Stimulated activated CD8-positive, alpha-beta memory T cell treated with anti-CD3 and anti-CD28 coated beads, Interleukin-2, amount 100 ng/mL, for 1 hour (primary cell): ENCODE data around the gene ANKS1B.
"Not testable (repeated sequence)": the region's sequence is repeated elsewhere in the genome, so short reads cannot be mapped to it uniquely, and the experiment has no call there.

Experiments used
- DNase-seq, 2 donors: peaks; one replicate each; pipeline ENCODE4 v3.0.0-alpha.2; 2020; ENCODE audit warnings: low read depth in 2 of 2

Gene ANKS1B

DNA sequence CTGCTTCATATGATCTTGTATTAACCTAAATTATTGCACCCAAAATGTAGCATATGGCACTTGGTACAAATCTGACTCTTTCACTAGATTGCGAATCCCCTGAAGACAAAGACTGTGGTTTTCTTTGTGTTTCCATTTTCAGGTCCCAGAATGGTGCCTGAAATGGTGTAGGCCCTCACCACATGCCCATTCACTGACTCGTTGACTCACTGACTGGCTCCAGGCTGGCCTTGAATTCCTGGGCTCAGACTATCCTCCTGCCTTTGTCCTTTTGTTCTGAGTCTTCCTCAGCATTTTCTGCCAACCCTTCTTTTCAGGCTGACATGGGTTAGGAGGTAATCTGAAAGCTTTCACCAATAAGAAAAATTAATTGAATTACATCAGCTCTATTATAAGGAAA is 705.8 kb downstream of the ANKS1B start:
- DNase-seq: no peak

- DNase-seq: no peak
Observed at GRCh38 chr12:99277591-99278379, 707.0 kb downstream of the ANKS1B start.

DNA sequence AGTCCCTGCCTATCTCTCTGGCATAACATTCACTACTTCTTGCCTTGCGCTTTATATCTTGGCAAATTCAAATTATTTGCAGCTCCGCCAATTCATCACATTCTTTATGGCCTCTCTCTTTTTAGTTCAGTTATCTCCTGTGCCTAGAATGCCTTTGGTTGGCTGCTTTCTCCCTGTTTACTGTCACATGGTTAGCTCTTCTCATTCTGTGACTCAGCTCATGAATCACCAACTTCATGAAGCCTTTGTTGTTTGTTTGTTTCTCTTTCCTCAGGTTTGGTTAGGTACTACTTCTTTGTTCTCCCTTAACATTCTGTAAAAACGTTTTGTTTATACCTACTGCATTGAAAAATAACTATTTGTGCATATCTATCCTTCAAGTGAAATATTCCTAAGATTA is 713.7 kb downstream of the ANKS1B start:
- DNase-seq: no peak

DNA sequence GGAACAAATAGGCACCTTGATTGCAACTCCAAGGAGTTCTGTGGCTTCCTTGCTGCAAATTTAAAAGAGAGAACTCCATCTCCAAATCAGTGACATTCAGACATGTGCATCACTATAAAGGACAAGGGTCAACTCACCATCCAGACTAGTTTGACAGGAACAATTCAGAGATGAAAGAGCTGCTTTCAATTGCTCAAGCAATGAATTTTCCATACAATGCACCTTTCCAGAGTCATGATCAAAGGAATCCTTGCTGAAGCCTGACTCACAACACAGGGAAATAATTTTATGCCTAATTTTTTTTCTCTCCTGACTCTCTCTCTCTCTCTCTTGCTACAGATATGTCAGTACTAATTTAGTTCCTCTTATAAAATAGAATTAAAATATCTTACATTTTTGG is 717.7 kb downstream of the ANKS1B start:
- no peak for DNase-seq

DNA sequence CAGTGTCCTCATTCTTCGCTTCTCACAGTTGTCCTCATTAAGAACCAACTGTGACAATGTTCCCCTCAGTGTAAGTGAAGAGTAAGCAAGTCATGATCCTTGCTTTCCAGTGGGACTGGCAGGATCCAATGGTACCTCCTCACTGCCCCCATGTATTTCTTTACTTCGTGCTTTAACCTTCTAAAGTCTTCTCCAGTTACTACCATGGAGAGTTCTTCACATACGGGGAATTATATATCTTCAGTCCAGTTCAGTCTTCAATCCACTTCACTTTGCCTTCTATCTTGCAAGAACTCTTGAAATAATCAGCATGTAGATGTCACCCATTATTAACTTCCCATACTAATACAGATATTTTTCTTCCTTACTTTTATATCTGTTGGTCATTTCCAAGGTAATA is 719.1 kb downstream of the ANKS1B start:
- no peak for DNase-seq

DNA sequence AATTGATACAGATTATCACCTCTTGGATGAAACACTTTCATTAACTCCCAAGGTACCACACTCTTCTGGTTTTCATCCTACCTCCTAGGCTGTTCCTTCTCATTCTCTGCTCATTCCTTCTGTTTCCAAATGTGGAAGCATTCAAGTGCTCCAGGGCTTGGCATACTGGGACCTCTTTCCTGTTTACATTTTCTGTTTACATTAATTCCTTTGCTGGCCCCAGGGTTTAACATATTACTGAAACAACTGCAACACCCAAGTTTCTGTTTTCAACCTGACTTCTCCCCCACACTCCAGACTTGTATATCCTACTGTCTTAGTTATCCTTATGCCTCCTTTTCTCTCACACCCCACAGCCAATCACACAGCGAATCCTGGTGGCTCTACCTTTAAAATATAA is 723.5 kb downstream of the ANKS1B start:
- no peak for DNase-seq

DNA sequence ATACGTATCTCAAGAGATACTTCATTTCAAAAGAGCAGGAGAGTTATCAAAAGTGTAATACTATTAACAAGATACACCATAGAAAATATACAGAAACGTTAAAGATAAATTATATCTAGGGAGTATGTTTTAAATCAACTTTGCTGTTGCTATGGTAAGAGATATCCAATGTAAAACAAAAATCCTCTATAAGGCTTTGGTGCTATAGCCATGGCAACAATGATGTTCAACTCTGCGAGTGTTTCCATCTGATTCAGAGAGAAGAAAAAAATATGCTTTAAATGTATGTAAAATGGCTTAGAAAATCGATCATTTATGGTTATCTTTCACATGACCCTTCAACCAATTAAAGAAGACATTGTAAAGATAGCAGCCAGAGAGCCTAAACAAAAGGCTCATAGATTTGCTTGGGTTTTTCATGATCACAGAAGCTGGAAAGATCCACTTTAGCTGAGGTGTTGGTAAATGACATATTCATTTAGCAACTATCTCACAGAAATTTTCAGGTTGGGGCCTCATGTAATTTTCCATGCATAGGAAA is 724.2 kb downstream of the ANKS1B start:
- DNase-seq: no peak

DNA sequence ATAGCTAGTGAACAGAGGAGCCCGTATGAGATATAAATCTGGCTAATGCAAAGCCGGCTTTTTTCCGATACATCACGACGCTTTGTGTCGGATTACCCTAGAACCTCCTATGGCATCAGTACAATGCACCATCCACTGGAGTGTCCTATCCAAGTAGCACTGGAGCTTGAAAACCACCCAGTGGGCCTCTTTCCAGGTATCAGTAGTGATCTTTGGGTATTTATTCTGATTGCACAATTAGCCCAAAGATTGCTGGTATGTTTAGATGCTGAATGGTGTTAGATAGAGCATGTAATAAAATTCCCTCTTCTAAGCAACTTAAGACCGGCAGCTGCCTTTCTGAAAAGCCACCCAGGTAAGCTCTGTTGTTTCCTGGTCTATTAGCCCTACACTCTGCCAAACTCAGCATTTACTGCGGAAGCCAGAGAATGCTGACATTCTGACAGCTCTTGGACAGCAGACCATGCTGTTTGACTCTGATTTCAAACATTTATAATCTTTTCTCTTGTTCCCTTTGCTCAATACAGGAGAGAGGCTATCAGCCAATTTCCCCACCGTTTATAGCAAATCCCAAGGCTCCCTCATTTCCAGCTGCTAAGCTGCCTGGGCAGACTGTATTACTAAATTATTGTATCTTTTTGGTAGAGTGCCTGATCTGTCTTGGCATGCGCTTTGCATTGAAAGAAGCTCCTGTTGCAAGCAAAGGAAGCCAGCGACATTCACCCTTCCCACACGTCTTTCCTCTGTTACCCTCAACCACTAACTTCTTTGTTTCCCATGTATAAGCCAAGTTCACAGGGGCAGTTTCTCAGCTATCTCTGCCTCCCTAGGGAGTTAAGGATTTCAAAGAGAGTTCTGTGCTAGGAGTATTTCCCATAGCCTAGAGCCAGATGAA is 725.4 kb downstream of the ANKS1B start:
- no peak for DNase-seq

DNA sequence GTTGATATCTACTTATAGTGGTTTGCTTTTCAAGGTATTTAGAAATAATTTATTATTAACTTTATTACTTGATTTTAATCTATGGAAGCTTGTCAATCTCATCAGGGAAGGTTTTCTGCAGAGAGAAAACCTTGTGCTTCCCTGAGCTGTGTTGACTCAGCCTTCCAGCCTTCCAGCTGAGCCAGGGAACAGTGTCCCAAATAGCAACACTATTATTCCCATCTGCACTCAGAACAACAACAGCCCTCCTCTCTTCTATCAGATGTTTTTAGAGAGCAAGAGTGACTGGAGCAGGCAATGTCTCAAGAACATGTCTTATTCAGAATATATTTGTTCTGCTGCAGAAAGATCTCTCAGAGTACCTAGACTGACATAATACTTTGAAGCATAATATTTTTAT is 727.1 kb downstream of the ANKS1B start:
- DNase-seq: no peak

DNA sequence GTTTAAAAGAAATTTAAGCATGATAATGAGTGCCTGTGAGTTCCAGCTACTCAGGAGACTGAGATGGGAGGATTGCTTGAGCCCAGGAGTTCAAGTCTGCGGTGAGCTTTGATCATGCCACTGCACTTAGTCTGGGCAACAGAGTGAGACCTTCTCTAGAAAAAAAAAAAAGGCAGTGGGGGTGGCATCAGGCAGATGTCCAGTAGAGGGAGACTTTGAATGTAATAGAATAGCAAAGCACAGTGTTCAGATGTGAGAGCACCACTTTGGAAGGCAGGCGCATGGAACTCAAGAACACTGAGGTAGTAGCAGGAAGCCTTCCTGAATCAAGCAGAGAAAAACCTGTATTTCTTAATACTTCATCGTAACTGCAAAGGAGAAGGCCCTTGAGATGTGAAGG is 731.7 kb downstream of the ANKS1B start:
- DNase-seq: no peak

DNA sequence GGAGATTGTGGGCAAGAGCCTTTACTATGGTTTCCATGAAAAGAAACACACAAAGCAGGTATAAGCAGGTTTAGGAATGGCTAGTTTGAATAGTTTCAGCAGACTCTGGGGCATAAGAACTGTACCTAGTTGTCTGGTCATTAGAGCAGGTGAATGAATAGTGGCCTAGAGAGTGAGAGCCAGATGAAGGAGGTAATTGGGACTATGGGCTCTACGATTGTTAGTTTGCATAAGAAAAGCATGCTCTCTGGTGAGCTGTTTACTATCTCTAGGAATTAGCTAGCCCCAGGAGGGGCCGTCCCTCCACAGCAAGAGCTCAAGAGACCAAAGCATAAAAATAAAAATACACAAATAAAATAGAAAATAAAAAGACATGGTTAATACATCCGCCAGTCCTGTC is 734.6 kb downstream of the ANKS1B start:
- no peak for DNase-seq

- no peak for DNase-seq
Observed at GRCh38 chr12:99249543-99249942, 735.2 kb downstream of the ANKS1B start.

DNA sequence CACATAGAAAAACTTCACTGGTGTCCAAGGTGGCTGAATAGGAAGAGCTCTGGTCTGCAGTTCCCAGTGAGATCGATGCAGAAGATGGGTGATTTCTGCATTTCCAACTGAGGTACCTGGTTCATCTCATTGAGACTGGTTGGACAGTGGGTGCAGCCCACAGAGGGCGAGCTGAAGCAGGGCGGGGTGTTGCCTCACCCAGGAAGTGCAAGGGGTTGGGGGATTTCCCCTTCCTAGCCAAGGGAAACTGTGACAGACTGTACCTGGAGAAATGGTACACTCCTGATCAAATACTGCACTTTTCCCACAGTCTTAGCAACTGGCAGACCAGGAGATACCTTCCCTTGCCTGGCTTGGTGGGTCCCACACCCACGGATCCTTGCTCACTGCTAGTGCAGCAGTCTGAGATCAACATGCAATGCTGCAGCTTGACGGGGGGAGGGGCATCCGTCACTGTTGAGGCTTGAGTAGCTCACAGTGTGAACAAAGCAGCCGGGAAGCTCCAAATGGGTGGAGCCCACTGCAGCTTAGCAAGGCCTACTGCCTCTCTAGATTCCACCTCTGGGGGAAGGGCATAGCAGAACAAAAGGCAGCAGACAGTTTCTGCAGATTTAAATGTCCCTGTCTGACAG is 746.7 kb downstream of the ANKS1B start:
- DNase-seq: not testable (repeated sequence)

- DNase-seq: no peak
Observed at GRCh38 chr12:99235381-99235780, 749.4 kb downstream of the ANKS1B start.

DNA sequence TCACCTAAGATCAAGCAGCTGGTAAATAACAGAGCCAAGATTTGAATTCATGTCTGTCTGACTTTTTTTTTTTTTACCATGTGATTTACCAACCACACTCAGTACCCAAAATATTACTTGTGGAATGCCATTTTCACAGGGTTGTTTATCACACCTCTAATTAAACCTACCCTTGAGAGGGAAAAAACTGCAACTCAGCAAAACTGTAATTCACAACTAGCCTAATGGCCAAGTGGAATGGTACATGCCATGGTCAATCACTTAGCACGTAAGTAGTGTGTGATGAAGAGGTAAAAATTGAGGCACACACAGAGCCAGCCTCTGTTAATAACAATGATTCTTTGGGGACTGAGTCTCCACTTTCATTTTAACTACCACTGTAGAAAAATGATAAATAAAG is 750.0 kb downstream of the ANKS1B start:
- no peak for DNase-seq

DNA sequence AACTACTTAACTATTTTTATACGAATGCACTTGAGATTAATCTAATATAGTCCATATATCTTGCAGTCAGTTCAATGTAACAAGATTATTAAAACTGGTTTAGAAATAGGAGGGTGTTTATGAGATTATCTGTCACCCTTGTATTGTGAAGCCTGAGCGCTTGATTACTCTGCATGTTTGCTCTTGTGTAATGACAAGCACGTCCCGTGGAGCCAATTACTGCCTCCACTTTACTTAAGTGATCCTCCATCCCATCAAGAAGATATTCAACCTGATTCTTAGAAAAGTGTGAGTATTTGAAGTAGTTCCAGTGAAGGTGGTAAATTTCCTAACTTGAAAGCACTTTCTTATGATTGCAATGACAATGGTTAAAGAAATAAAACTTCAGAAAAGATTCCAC is 752.4 kb downstream of the ANKS1B start:
- no peak for DNase-seq

DNA sequence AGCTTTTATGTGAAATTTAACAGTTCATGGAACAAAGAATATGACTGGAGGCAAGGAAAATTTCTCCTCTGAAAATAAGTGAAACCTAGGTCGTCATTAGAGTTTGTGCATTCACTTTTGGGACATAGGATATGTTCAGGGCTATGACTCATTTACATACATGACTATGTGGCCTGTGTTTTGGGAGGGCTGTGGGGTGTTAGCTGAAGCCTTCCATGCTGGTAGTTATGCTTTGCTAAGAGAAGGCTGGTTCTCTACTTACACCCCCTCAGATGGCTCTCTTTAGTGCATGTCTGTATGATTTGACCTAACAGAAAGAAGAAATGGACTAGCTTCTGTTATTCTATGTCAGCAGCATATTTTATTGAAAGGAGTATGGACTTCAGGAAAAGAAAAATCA is 753.7 kb downstream of the ANKS1B start:
- DNase-seq: no peak

DNA sequence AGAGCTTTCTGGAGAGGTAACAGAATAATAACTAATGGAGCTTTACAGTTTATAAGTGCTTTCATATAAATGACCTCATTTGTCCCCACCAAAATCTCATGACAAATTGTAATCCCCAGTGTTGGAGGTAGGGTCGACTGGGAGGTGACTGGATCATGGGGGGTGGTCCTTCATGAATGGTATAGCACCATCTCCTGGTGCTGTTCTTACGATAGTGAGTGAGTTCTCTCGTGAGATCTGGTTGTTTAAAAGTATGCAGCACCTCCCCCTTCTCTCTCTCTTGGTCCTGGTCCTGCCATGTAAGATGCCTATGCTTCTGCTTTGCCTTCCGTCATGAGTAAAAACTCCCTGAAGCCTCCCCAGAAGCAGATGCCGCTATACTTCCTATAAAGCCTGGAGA is 760.5 kb downstream of the ANKS1B start:
- no peak for DNase-seq

DNA sequence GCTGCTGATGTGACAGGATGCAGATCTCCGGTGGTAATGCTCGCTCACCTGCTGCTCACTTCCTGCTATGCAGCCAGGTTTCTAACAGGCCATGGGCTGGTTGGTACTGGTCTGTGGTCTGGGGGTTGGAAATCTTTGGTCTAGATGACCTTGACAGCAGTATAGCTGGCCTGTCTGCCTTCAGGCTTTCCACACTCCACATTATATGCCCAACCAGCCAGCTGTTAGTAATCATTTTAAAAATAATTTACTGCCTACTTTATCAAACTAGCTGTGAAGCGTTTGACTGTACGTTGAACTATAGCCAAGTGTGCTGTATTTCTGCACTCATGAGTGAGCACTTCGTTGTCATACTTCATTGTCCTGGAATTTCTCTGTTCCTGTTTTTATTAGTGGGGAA is 761.2 kb downstream of the ANKS1B start:
- no peak for DNase-seq

- DNase-seq: no peak
Observed at GRCh38 chr12:99213047-99213446, 771.7 kb downstream of the ANKS1B start.

DNA sequence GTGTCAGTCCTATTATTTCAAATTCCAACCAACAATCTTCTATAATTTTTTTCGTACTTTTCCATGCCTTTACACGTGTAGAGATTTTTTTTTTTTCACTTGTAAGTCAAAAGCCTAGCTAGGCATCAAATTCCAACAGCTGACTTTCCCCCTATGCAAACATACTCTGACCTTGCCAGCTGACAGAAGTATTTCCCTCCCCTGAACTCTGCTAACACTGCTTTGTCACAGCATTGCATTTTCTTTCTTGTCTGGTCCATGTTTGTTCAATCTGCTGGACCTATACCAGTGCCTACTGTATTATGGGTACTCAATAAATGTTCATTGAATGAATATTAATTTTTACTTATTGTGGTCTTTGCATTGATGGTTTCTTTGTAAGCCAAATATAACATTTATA is 772.5 kb downstream of the ANKS1B start:
- DNase-seq: no peak

GRCh38 chr12:99205111-99205510 is 779.6 kb downstream of the ANKS1B start:
- no peak for DNase-seq
